Neural crest cell (in vitro differentiated cells): Measurements from ENCODE around the gene PUM2. TPM values are rescaled to one million over a fixed set of nuclear protein-coding genes. Genes with fewer than 3 reads are reported as not detected.

Source experiments
- DNase-seq: peaks from one replicate; pipeline ENCODE4 v3.0.0; 2021; ENCODE audit warnings: low read depth, mixed read lengths, low spot score
- H3K27ac Mint-ChIP-seq: one replicate; pipeline ENCODE4 v1.8.0; 2021; ENCODE audit warnings: mild to moderate bottlenecking, mixed read lengths; ENCODE audit not compliant: unreplicated experiment
- H3K27me3 Mint-ChIP-seq: 2 replicates; pipeline ENCODE4 v1.8.0; 2021; ENCODE audit warnings: low read depth, mild to moderate bottlenecking, mixed read lengths
- H3K36me3 Mint-ChIP-seq: 2 replicates; pipeline ENCODE4 v1.8.0; 2021; ENCODE audit warnings: low read depth, mild to moderate bottlenecking, mixed read lengths
- H3K4me1 Mint-ChIP-seq: 2 replicates; pipeline ENCODE4 v1.8.0; 2021; ENCODE audit warnings: mixed read lengths
- H3K4me3 Mint-ChIP-seq: one replicate; pipeline ENCODE4 v1.8.0; 2021; ENCODE audit warnings: mild to moderate bottlenecking, mixed read lengths
- H3K9me3 Mint-ChIP-seq: 2 replicates; pipeline ENCODE4 v1.8.0; 2021; ENCODE audit warnings: mixed read lengths
- total RNA-seq: library from RNA; stranded (reverse); gene quantifications from 2 replicates; pipeline ENCODE4 v1.2.1, GENCODE V29; 2021
- TF ChIP-seq, protein P1 (sequence below): fragments of 200-600 bp; sonication (generic); conservative IDR thresholded peaks from 2 replicates; pipeline ENCODE4 v1.5.0; 2021; ENCODE audit warnings: antibody characterized with exemption, mild to moderate bottlenecking

PUM2 gene
- total RNA-seq, 1 donor from 2014 or later, result 110 TPM

DNA sequence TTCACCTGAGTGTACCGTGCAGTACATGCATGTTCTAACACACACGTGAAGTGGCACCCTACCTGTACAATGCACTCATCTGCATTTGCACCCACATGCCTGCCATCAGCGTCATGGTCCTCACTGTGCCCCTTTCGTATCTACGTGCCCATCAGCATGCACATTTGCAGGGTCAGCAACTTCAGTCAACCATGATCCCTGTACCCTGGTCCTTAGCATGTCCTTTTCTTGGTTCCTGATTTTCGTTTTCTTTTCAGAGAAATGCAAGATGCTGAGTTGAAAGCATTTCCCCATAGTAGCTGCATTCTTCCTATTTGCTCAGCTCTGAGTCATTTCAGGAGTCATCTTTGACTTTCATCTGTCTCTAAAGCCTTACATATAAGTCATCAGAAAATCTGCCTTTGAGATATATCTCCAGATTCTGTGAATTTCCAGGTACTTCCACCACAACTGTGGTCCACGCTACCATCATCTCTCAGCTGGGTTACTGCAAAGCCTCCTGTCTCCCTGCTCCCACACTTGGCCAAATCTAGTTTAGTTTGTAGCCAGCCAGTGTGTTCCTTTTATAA, 14.7 kb upstream of the PUM2 start:
- peaks cover 3% of the 10 kb centered on the region for H3K36me3 Mint-ChIP-seq
- H3K27ac Mint-ChIP-seq, result no peak overlapping the region
- no peaks in the 10 kb centered on the region for H3K4me1 Mint-ChIP-seq
- no peak for DNase-seq
- peaks cover 14% of the 10 kb centered on the region for H3K9me3 Mint-ChIP-seq
- H3K27me3 Mint-ChIP-seq, result no peaks in the 10 kb centered on the region
- no peak overlapping the region for H3K4me3 Mint-ChIP-seq
- TF ChIP-seq, protein P1, sequence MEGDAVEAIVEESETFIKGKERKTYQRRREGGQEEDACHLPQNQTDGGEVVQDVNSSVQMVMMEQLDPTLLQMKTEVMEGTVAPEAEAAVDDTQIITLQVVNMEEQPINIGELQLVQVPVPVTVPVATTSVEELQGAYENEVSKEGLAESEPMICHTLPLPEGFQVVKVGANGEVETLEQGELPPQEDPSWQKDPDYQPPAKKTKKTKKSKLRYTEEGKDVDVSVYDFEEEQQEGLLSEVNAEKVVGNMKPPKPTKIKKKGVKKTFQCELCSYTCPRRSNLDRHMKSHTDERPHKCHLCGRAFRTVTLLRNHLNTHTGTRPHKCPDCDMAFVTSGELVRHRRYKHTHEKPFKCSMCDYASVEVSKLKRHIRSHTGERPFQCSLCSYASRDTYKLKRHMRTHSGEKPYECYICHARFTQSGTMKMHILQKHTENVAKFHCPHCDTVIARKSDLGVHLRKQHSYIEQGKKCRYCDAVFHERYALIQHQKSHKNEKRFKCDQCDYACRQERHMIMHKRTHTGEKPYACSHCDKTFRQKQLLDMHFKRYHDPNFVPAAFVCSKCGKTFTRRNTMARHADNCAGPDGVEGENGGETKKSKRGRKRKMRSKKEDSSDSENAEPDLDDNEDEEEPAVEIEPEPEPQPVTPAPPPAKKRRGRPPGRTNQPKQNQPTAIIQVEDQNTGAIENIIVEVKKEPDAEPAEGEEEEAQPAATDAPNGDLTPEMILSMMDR, result no peak

DNA sequence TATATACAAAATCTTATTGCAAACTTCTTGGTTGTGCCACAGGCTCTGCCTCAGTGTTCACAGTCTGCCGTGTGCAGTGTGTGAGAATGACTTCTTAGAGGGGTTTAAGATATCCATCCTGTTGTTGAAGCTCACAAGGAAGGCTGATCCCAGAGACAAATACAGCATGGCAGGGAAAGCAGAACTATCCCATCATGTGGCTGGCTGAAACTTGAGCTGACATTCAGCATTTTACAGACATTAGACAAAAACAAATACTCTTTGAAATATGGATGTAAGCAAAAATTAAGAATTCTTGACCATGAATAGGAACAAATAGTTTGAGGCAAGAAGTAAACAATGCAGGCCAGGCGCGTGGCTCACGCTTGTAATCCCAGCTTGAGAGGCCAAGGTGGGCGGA, 12.9 kb upstream of the PUM2 start:
- no peak overlapping the region for H3K4me3 Mint-ChIP-seq
- no peak for DNase-seq
- H3K27ac Mint-ChIP-seq, result no peak overlapping the region
- TF ChIP-seq, protein P1, result no peak
- H3K36me3 Mint-ChIP-seq, result peaks cover 3% of the 10 kb centered on the region
- peaks cover 12% of the 10 kb centered on the region for H3K9me3 Mint-ChIP-seq
- H3K27me3 Mint-ChIP-seq, result no peaks in the 10 kb centered on the region
- no peaks in the 10 kb centered on the region for H3K4me1 Mint-ChIP-seq

DNA sequence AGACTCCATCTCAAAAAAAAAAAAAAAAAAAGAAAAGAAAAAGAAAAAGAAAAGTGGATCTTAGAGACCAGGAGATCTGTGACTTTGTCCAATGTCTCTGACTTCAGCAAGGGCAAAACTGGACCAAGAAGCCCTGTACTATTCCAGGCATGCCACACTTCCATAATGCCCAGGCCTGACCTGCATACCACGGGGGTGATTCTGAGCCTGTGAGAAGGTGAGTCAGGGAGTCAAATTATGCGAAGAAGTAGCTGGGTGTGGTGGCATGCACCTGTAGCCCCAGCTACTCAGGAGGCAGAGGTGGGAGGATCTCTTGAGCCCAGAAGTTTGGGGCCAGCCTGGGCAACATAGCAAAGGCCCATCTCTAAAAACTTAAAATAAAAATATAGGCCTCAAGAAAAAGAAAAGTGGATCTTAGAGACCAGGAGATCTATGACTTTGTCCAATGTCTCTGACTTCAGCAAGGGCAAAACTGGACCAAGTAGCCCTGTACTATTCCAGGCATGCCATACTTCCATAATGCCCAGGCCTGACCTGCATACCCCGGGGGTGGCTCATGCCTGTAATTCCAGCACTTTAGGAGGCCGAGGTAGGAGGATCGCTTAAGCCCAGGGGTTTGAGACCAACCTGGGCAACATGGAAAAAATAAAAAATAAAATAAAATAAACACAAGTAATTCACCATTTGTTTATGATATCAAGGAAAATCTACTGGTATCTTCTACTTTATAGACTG, 12.2 kb upstream of the PUM2 start:
- peaks cover 3% of the 10 kb centered on the region for H3K36me3 Mint-ChIP-seq
- H3K27me3 Mint-ChIP-seq, result no peaks in the 10 kb centered on the region
- H3K27ac Mint-ChIP-seq, result no peak overlapping the region
- TF ChIP-seq, protein P1, result no peak
- no peak for DNase-seq
- H3K4me1 Mint-ChIP-seq, result no peaks in the 10 kb centered on the region
- H3K9me3 Mint-ChIP-seq, result peaks cover 8% of the 10 kb centered on the region
- no peak overlapping the region for H3K4me3 Mint-ChIP-seq

DNA sequence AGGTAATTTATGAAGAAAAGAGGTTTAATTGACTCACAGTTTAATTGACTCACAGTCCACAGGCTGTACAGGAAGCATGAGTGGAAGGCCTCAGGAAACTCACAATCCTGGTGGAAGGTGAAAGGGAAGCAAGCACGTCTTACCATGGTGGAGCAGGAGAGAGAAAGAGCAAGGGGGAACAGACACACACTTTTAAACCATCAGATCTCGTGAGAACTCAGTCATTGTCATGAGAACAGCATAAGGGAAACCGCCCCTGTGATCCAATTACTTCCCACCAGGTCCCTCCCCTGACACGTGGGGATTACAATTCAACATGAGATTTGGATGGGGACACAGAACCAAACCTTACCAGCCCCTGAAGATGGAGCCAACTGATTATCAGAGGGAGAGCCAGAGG, 11.2 kb upstream of the PUM2 start:
- H3K4me1 Mint-ChIP-seq, result no peaks in the 10 kb centered on the region
- TF ChIP-seq, protein P1, result no peak
- H3K4me3 Mint-ChIP-seq, result no peak overlapping the region
- no peak overlapping the region for H3K27ac Mint-ChIP-seq
- H3K36me3 Mint-ChIP-seq, result peaks cover 3% of the 10 kb centered on the region
- H3K9me3 Mint-ChIP-seq, result peaks cover 3% of the 10 kb centered on the region
- H3K27me3 Mint-ChIP-seq, result no peaks in the 10 kb centered on the region
- no peak for DNase-seq

DNA sequence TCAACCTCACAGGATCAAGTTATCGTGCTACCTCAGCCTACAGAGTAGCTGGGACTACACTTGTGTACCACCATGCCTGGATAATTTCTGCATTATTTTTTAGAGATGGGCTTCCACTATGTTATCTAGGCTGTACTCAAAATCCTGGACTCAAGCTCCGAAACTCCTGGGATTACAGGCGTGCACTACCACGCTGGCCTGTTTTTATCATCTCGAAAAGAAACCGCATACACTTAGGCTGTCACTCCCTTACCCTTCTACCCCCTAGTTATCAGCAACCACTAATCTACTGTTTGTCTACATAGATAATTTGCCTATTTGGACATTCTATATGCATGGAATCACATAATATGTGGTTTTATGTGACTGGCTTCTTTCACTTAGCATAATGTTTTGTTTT, 8.5 kb upstream of the PUM2 start:
- DNase-seq, result no peak
- TF ChIP-seq, protein P1, result no peak
- Mint-ChIP-seq H3K36me3 (no peaks in the 10 kb centered on the region), H3K9me3 (no peaks in the 10 kb centered on the region), H3K4me3 (no peak overlapping the region), H3K27ac (no peak overlapping the region), H3K4me1 (no peaks in the 10 kb centered on the region), H3K27me3 (no peaks in the 10 kb centered on the region)
